DMS 273 treated with DMSO at 0.1 percent for 48 hours (cell line): ENCODE measurements around the gene ZNF777.

ENCODE experiments used
- DNase-seq: peaks from one replicate; lab custom pipeline; 2025; lab: John Stamatoyannopoulos, UW

The ZNF777 gene

GRCh38 chr7:149476791-149477190 is 15.9 kb upstream of the ZNF777 start:
- DNase-seq: no peak

- DNase-seq: no peak
Observed at GRCh38 chr7:149475121-149476045, 14.5 kb upstream of the ZNF777 start.

GRCh38 chr7:149474309-149475120 is 13.7 kb upstream of the ZNF777 start:
- no peak for DNase-seq

GRCh38 chr7:149473251-149473650 is 12.4 kb upstream of the ZNF777 start:
- no peak for DNase-seq

GRCh38 chr7:149471289-149471953 is 10.6 kb upstream of the ZNF777 start:
- no peak for DNase-seq

GRCh38 chr7:149469806-149470205 is 8.9 kb upstream of the ZNF777 start:
- no peak for DNase-seq

- DNase-seq: no peak
Observed at GRCh38 chr7:149468208-149468607, 7.3 kb upstream of the ZNF777 start.

GRCh38 chr7:149467321-149467859 is 6.5 kb upstream of the ZNF777 start:
- DNase-seq: no peak

- DNase-seq: no peak
Observed at GRCh38 chr7:149466364-149466763, 5.5 kb upstream of the ZNF777 start.

GRCh38 chr7:149463500-149464161 is 2.8 kb upstream of the ZNF777 start:
- no peak for DNase-seq

- no peak for DNase-seq
Observed at GRCh38 chr7:149462101-149462520, 1.2 kb upstream of the ZNF777 start.

GRCh38 chr7:149459540-149460452 is 1.1 kb downstream of the ZNF777 start:
- DNase-seq: no peak

GRCh38 chr7:149459201-149459539 is 1.7 kb downstream of the ZNF777 start:
- no peak for DNase-seq

GRCh38 chr7:149458235-149458634 is 2.6 kb downstream of the ZNF777 start:
- DNase-seq: no peak

- no peak for DNase-seq
Observed at GRCh38 chr7:149457766-149458165, 3.1 kb downstream of the ZNF777 start.

- DNase-seq: no peak
Observed at GRCh38 chr7:149456506-149457421, 4.1 kb downstream of the ZNF777 start.

- DNase-seq: no peak
Observed at GRCh38 chr7:149455175-149455950, 5.5 kb downstream of the ZNF777 start.

- no peak for DNase-seq
Observed at GRCh38 chr7:149454750-149455149, 6.1 kb downstream of the ZNF777 start.

GRCh38 chr7:149454006-149454405 is 6.9 kb downstream of the ZNF777 start:
- DNase-seq: no peak
